GM12878 (cell line): ENCODE measurements around the gene HADH.

Source experiments
- ESRRA ChIP-seq: IDR thresholded peaks from 2 replicates; pipeline ENCODE4 v1.6.1; 2012; ENCODE audit warnings: mild to moderate bottlenecking, low read length, improper control_type of control experiment
- GABPA ChIP-seq: IDR thresholded peaks from 2 replicates; pipeline ENCODE4 v1.6.1; 2014; ENCODE audit warnings: antibody characterized with exemption, low read depth, mild to moderate bottlenecking, inconsistent platforms
- POLR2AphosphoS5 ChIP-seq: IDR thresholded peaks from 2 replicates; pipeline ENCODE4 v1.6.1; 2011; ENCODE audit warnings: mild to moderate bottlenecking, low read length, inconsistent platforms
- TF ChIP-seq, protein P1 (sequence below): fragments of 150-350 bp; IDR thresholded peaks from 2 replicates; pipeline ENCODE4 v1.6.1; 2016; ENCODE audit warnings: low read depth, low read length
- TF ChIP-seq, protein P2 (sequence below), 3 experiments: IDR thresholded peaks in 2 of 3; conservative IDR thresholded peaks in 1 of 3; 2 replicates each; pipeline ENCODE4 v1.5.1; 2011; ENCODE audit warnings: low read depth in 3 of 3, low read length in 3 of 3, mild to moderate bottlenecking in 3 of 3, control low read depth in 2 of 3, moderate library complexity in 2 of 3, inconsistent platforms in 1 of 3, mixed read lengths in 1 of 3; ENCODE audit not compliant: control insufficient read depth in 2 of 3, insufficient read depth in 1 of 3; ENCODE audit errors: extremely low read depth in 1 of 3

DNA sequence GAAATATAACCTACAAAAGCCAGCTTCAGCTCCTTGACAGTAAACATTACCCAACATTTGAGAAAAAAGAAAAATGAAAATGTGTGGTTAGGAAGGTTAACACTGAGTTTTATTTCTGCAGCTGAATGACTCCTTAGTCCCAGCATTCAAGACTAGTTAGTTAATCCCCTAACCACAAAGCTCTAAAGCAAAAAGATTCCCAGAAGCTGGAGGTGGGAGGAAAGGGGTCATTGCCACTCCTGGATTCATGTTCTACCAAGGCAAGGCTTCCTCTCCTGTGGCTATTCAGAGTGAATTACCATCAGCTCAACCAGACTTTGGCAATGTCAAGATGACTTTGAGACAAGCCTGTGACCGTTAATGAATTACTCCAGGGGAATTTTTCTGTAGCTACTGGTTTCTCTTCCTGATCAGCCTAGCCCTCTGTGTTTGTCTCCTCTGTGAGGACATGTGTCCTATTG lies 63.6 kb downstream of the HADH start:
- TF ChIP-seq POLR2AphosphoS5, result no peak
- TF ChIP-seq, protein P1, sequence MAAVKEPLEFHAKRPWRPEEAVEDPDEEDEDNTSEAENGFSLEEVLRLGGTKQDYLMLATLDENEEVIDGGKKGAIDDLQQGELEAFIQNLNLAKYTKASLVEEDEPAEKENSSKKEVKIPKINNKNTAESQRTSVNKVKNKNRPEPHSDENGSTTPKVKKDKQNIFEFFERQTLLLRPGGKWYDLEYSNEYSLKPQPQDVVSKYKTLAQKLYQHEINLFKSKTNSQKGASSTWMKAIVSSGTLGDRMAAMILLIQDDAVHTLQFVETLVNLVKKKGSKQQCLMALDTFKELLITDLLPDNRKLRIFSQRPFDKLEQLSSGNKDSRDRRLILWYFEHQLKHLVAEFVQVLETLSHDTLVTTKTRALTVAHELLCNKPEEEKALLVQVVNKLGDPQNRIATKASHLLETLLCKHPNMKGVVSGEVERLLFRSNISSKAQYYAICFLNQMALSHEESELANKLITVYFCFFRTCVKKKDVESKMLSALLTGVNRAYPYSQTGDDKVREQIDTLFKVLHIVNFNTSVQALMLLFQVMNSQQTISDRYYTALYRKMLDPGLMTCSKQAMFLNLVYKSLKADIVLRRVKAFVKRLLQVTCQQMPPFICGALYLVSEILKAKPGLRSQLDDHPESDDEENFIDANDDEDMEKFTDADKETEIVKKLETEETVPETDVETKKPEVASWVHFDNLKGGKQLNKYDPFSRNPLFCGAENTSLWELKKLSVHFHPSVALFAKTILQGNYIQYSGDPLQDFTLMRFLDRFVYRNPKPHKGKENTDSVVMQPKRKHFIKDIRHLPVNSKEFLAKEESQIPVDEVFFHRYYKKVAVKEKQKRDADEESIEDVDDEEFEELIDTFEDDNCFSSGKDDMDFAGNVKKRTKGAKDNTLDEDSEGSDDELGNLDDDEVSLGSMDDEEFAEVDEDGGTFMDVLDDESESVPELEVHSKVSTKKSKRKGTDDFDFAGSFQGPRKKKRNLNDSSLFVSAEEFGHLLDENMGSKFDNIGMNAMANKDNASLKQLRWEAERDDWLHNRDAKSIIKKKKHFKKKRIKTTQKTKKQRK, result no peak
- no peak for TF ChIP-seq ESRRA
- TF ChIP-seq GABPA, result no peak
- TF ChIP-seq, protein P2, sequence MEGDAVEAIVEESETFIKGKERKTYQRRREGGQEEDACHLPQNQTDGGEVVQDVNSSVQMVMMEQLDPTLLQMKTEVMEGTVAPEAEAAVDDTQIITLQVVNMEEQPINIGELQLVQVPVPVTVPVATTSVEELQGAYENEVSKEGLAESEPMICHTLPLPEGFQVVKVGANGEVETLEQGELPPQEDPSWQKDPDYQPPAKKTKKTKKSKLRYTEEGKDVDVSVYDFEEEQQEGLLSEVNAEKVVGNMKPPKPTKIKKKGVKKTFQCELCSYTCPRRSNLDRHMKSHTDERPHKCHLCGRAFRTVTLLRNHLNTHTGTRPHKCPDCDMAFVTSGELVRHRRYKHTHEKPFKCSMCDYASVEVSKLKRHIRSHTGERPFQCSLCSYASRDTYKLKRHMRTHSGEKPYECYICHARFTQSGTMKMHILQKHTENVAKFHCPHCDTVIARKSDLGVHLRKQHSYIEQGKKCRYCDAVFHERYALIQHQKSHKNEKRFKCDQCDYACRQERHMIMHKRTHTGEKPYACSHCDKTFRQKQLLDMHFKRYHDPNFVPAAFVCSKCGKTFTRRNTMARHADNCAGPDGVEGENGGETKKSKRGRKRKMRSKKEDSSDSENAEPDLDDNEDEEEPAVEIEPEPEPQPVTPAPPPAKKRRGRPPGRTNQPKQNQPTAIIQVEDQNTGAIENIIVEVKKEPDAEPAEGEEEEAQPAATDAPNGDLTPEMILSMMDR (IDR thresholded peaks at IDR 0.05 in 2 of 3, conservative IDR thresholded peaks at IDR 0.05 in 1 of 3; ENCODE audit: control insufficient read depth in 2 of 3, extremely low read depth in 1 of 3, insufficient read depth in 1 of 3, low read depth in 3 of 3, low read length in 3 of 3), result no peak
